Panc1 (cell line): Measurements from ENCODE around the gene LTC4S. TPM values are rescaled to one million over a fixed set of nuclear protein-coding genes. Genes with fewer than 3 reads are reported as not detected.

ENCODE experiments used
- ATAC-seq: fragments of 200-7000 bp; cut with Tn5 transposase; 2 replicates; pipeline ENCODE4 v1.9.1; 2020; ENCODE audit warnings: mild to moderate bottlenecking, moderate library complexity
- BruUV-seq: library from RNA; stranded (reverse); fragments of 400-500 nt; replicated peaks from 2 replicates; lab custom pipeline; 2021; lab: Mats Ljungman, UMichigan
- CTCF ChIA-PET: fragments of 300-600 bp; sonication (Branson Sonifier 250); formaldehyde crosslinking; loops from one replicate; lab custom pipeline; 2022; ENCODE audit warnings: antibody characterized with exemption; lab: Charles Lee
- POLR2A ChIA-PET: fragments of 300-600 bp; sonication (Branson Sonifier 250); formaldehyde crosslinking; loops from one replicate; lab custom pipeline; 2022; ENCODE audit warnings: antibody characterized with exemption; lab: Charles Lee
- DNase-seq: peaks from one replicate; pipeline ENCODE4 v3.0.0-alpha.2; 2010; ENCODE audit warnings: low read depth, low spot score
- H3K27ac ChIP-seq: 2 replicates; pipeline ENCODE4 v1.5.1; 2011; ENCODE audit warnings: mild to moderate bottlenecking, low read length, inconsistent platforms
- H3K27me3 ChIP-seq: fragments of 200-500 bp; sonication (Bioruptor generic); 2 replicates; pipeline ENCODE4 v1.6.0; 2014; ENCODE audit warnings: low read length, inconsistent platforms; ENCODE audit not compliant: control insufficient read depth, insufficient read depth
- H3K36me3 ChIP-seq: fragments of 200-500 bp; sonication (Bioruptor generic); 2 replicates; pipeline ENCODE4 v1.5.1; 2014; ENCODE audit warnings: inconsistent platforms, mild to moderate bottlenecking, low read length, moderate library complexity; ENCODE audit not compliant: control insufficient read depth, insufficient read depth
- H3K4me1 ChIP-seq: 2 replicates; pipeline ENCODE4 v1.5.1; 2011; ENCODE audit warnings: inconsistent platforms, mild to moderate bottlenecking, low read length, moderate library complexity; ENCODE audit not compliant: control insufficient read depth, insufficient read depth
- H3K4me3 ChIP-seq, 2 experiments: 2 replicates each; pipeline ENCODE4 v1.5.1; 2011 to 2012; ENCODE audit warnings: low read depth in 2 of 2, low read length in 2 of 2, mild to moderate bottlenecking in 2 of 2, inconsistent platforms in 1 of 2, moderate library complexity in 1 of 2
- H3K9me3 ChIP-seq: fragments of 200-500 bp; sonication (Bioruptor generic); 2 replicates; pipeline ENCODE4 v1.5.1; 2014; ENCODE audit warnings: low read depth, mild to moderate bottlenecking, inconsistent platforms, low read length, moderate library complexity; ENCODE audit not compliant: control insufficient read depth, insufficient read depth
- POLR2AphosphoS5 ChIP-seq: IDR thresholded peaks from 2 replicates; pipeline ENCODE4 v1.6.1; 2012; ENCODE audit warnings: mild to moderate bottlenecking, low read depth, low read length, moderate library complexity
- SIN3A ChIP-seq: IDR thresholded peaks from 2 replicates; pipeline ENCODE4 v1.6.1; 2012; ENCODE audit warnings: low read depth, mild to moderate bottlenecking, low read length, moderate library complexity, borderline replicate concordance; ENCODE audit not compliant: insufficient read depth
- TCF7L2 ChIP-seq: IDR thresholded peaks from 2 replicates; pipeline ENCODE4 v1.6.1; 2011; ENCODE audit warnings: mild to moderate bottlenecking, low read depth, low read length, inconsistent platforms
- in situ Hi-C: cut with HindIII; loops from 2 replicates; pipeline ENCODE4 v1.10.0; 2016; ENCODE audit warnings: low sequenced_read_pairs, low pct_unique_long_range_greater_than_20kb
- intact Hi-C: fragments of 100-400 bp; cut with micrococcal nuclease; formaldehyde crosslinking; loops from one replicate; pipeline ENCODE4 v1.10.0; 2022; ENCODE audit not compliant: unreplicated experiment
- total RNA-seq: library from RNA; stranded (reverse); gene quantifications from one replicate; pipeline ENCODE4 v1.2.1, GENCODE V29; 2021; ENCODE audit not compliant: unreplicated experiment
- TF ChIP-seq, protein P1 (sequence below): fragments of 450-650 bp; IDR thresholded peaks from 2 replicates; pipeline ENCODE4 v1.5.1; 2017; ENCODE audit warnings: mild to moderate bottlenecking
- TF ChIP-seq, protein P2 (sequence below), 2 experiments: IDR thresholded peaks; 2 replicates each; pipeline ENCODE4 v1.6.1; 2011 to 2012; ENCODE audit warnings: low read depth in 2 of 2, control low read depth in 1 of 2, low read length in 1 of 2, mild to moderate bottlenecking in 1 of 2, moderate library complexity in 1 of 2; ENCODE audit not compliant: insufficient read depth in 1 of 2

LTC4S gene
- total RNA-seq, 1 experiment from 2014 or later, result 0.69 TPM

GRCh38 chr5:179839328-179840256, 45.8 kb downstream of the LTC4S start:
- POLR2A ChIA-PET, result interaction anchor here (0.6 kb wide), 1 partner anchor 17 kb away, joined by 3 read pairs; no protein-coding TSS in a partner anchor
- DNase-seq, result no peak
- H3K36me3 ChIP-seq, result peaks cover 8% of the 10 kb centered on the region
- intact Hi-C loops (no loop called here), in situ Hi-C loops (no loop called here)
- H3K4me1 ChIP-seq, result peaks cover 23% of the 10 kb centered on the region
- no peak overlapping the region for H3K27ac ChIP-seq
- H3K4me3 ChIP-seq, result no peak overlapping the region
- no TSS peak for BruUV-seq
- peak; percentile 92 for TF ChIP-seq POLR2AphosphoS5
- 0 out of 2 replicates have a peak, but pooled peaks have one; percentile 51 for TF ChIP-seq SIN3A
- TF ChIP-seq, protein P1, sequence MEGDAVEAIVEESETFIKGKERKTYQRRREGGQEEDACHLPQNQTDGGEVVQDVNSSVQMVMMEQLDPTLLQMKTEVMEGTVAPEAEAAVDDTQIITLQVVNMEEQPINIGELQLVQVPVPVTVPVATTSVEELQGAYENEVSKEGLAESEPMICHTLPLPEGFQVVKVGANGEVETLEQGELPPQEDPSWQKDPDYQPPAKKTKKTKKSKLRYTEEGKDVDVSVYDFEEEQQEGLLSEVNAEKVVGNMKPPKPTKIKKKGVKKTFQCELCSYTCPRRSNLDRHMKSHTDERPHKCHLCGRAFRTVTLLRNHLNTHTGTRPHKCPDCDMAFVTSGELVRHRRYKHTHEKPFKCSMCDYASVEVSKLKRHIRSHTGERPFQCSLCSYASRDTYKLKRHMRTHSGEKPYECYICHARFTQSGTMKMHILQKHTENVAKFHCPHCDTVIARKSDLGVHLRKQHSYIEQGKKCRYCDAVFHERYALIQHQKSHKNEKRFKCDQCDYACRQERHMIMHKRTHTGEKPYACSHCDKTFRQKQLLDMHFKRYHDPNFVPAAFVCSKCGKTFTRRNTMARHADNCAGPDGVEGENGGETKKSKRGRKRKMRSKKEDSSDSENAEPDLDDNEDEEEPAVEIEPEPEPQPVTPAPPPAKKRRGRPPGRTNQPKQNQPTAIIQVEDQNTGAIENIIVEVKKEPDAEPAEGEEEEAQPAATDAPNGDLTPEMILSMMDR, result no peak
- peak; percentile 98 for TF ChIP-seq TCF7L2
- TF ChIP-seq, protein P2, sequence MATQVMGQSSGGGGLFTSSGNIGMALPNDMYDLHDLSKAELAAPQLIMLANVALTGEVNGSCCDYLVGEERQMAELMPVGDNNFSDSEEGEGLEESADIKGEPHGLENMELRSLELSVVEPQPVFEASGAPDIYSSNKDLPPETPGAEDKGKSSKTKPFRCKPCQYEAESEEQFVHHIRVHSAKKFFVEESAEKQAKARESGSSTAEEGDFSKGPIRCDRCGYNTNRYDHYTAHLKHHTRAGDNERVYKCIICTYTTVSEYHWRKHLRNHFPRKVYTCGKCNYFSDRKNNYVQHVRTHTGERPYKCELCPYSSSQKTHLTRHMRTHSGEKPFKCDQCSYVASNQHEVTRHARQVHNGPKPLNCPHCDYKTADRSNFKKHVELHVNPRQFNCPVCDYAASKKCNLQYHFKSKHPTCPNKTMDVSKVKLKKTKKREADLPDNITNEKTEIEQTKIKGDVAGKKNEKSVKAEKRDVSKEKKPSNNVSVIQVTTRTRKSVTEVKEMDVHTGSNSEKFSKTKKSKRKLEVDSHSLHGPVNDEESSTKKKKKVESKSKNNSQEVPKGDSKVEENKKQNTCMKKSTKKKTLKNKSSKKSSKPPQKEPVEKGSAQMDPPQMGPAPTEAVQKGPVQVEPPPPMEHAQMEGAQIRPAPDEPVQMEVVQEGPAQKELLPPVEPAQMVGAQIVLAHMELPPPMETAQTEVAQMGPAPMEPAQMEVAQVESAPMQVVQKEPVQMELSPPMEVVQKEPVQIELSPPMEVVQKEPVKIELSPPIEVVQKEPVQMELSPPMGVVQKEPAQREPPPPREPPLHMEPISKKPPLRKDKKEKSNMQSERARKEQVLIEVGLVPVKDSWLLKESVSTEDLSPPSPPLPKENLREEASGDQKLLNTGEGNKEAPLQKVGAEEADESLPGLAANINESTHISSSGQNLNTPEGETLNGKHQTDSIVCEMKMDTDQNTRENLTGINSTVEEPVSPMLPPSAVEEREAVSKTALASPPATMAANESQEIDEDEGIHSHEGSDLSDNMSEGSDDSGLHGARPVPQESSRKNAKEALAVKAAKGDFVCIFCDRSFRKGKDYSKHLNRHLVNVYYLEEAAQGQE (IDR thresholded peaks at IDR 0.05; ENCODE audit: insufficient read depth in 1 of 2, low read depth in 2 of 2, low read length in 1 of 2), result peak in 1 of 2 experiments; percentile 21; a peak in 1 of 4 replicates
- H3K9me3 ChIP-seq, result no peaks in the 10 kb centered on the region
- H3K27me3 ChIP-seq, result no peaks in the 10 kb centered on the region
- CTCF ChIA-PET, result no interaction called here
- peak; percentile 58 for ATAC-seq

GRCh38 chr5:179840321-179840720, 46.5 kb downstream of the LTC4S start:
- POLR2A ChIA-PET, result interaction anchor here (0.6 kb wide), 1 partner anchor 16 kb away, joined by 3 read pairs; no protein-coding TSS in a partner anchor
- no peaks in the 10 kb centered on the region for H3K9me3 ChIP-seq
- no peak; the same call in 1 of the 2 replicates for ATAC-seq
- BruUV-seq, result no TSS peak
- intact Hi-C loops (no loop called here), in situ Hi-C loops (no loop called here)
- H3K4me1 ChIP-seq, result peaks cover 23% of the 10 kb centered on the region
- no peaks in the 10 kb centered on the region for H3K27me3 ChIP-seq
- no peak overlapping the region for H3K27ac ChIP-seq
- H3K4me3 ChIP-seq, result no peak overlapping the region
- no peak for TF ChIP-seq POLR2AphosphoS5
- no peak for TF ChIP-seq TCF7L2
- TF ChIP-seq, protein P2 (IDR thresholded peaks at IDR 0.05; ENCODE audit: insufficient read depth in 1 of 2, low read depth in 2 of 2, low read length in 1 of 2), result no peak
- no peak for TF ChIP-seq SIN3A
- TF ChIP-seq, protein P1, result no peak
- DNase-seq, result no peak
- CTCF ChIA-PET, result no interaction called here
- peaks cover 8% of the 10 kb centered on the region for H3K36me3 ChIP-seq
